ENCODE results near the gene KLF17.

Gene KLF17

DNA sequence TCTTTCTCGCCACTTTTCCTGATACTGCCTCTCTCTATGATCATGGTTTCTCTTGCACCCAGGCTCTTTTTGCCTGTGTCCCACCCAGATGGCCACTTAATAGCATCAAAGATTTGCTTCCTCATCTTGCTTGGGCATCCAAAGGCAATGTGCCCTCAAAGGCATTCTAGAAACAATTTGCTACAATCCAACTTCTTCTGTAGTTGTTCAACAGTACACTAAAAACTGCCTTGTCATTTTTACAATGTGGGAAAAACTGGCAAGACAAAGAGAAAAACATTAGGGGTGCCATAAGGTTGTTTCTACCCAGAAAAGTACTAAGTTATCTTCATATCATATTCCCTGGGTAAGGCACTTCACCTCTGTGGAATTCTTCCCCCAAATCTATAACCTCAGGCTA lies 39.3 kb downstream of the KLF17 start:
- DNase-seq, result no peak

DNA sequence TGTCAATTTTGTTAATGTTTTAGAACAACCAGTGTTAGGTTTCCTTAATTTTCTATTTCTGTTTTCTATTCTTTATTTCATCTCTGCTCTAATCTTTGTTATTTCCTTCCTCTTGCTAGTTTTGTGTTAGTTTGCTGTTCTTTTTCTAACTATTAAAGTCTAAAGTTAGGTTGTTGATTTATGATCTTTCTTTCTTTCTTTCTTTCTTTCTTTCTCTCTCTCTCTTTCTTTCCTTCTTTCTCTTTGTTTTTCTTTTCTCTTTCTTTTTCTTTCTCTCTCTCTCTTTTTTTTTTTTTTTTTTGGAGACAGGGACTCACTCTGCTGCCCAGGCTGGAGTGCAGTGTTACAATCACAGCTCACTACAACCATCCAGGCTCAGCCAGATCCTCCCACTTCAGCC lies 40.2 kb downstream of the KLF17 start:
- DNase-seq, result no peak

DNA sequence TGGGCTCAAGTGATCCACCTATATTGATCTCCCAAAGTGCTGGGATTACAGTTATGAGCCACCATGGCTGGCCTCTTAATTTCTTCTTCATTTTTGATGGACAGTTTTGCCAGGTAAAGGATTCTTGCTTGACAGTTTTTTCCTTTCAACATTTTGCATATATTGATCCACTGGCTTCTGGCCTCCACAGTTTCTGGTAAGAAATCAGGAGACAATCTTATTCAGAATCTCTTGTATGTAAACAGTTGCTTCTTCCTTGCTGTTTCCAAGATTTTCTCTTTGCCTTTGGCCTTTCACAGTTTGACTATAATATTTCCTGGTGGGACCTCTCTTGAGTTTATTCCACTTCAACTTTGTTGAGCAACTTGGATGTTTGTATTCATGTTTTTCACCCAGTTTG lies 42.9 kb downstream of the KLF17 start:
- DNase-seq, result no peak

DNA sequence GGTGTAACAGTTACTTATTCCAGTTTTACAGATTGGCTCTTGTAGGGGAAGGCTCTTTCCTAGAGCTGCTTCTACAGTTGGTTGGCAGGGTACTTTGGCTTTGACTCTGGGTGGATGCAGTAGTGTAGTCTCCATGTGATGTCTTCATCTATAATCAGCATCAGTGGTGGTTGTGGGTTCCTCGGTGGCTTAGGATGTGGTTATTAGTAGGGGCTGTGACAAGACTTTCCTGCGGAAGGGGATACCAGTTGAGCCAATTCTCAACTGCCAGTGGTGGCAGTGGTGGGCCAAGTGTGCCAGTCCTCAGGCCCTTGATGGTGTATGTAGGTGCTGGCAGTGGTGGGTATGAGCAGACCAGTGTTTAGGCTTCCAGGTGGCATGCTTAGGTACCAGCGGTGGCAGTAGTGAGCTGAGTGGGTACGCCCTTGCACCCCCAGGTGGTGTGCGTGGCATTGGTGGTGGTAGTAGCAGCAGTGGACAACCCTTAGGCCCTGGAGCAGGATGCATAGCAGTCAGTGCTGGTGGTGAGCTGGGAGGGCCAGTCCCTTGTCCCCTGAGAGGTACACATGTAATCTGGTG lies 50.0 kb downstream of the KLF17 start:
- DNase-seq, result no peak

DNA sequence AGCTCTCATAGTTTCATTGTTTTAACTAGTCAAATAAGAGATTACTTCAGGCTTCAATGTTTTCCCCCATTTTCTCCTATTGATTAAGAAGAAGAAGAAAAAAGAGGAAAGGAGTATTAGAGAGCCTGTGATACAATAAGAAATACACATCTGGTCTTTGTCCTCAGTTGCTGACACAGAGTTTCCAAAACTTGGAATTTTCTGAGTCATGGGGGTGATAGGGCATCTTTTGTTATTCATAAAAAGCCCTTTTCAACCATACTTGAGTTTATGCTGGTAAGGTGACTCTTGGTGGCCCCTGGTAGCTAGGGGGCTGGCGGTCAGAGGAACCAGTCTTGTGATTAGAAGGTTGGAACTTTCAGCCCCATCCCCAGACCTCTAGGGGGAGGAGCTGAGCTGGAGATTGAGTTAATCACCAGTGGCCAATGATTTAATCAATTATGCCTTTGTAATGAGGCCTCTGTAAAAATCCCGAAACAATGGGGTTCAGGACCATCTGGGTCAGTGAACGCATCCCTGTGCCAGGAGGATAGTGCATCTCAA lies 51.7 kb downstream of the KLF17 start:
- DNase-seq, result no peak

DNA sequence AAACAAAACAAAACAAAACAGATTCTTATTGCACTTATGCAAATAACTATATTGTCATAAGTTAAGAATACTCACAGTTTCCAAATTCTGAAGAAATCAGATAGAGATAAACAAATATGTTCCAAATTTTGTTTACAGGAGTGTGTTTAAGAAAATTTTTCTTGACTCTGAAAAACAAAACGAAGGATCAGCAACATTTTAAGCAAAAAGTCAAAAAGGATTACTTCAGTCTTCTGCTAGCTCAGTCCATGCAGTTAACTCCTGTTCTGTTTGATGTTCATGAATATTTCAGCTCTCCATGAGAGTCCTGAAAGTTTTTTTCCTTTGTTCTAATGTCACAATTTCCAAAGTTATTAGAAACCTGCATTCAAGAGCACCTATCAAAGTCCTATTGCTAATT lies 56.0 kb downstream of the KLF17 start:
- DNase-seq, result no peak
